SK-N-SH treated with all-trans-retinoic acid at 6 μM for 48 hours (cell line): ENCODE results near the gene OTOR.

Experiments
- ATAC-seq: fragments of 200-7000 bp; cut with Tn5 transposase; 3 replicates; pipeline ENCODE4 v1.9.1; 2020; ENCODE audit warnings: mild to moderate bottlenecking, moderate library complexity
- ARNTL ChIP-seq: fragments of 450-650 bp; formaldehyde crosslinking; IDR thresholded peaks from 2 replicates; pipeline ENCODE4 v1.5.0; 2020; ENCODE audit warnings: low read depth, mild to moderate bottlenecking, moderate library complexity, borderline replicate concordance
- CSDC2 ChIP-seq: fragments of 250-450 bp; sonication (Bioruptor Pico); IDR thresholded peaks from 2 replicates; pipeline ENCODE4 v1.5.0; 2020; ENCODE audit warnings: mild to moderate bottlenecking, moderate library complexity
- ESRRG ChIP-seq: fragments of 250-450 bp; sonication (Bioruptor Pico); IDR thresholded peaks from 2 replicates; pipeline ENCODE4 v1.6.1; 2021; ENCODE audit warnings: mild to moderate bottlenecking
- GLIS3 ChIP-seq: fragments of 250-450 bp; sonication (Bioruptor Pico); IDR thresholded peaks from 2 replicates; pipeline ENCODE4 v1.5.0; 2020; ENCODE audit warnings: mild to moderate bottlenecking, moderate library complexity
- ISL1 ChIP-seq: fragments of 250-450 bp; sonication (Bioruptor Pico); IDR thresholded peaks from 2 replicates; pipeline ENCODE4 v2.1.2; 2022; ENCODE audit warnings: mild to moderate bottlenecking, moderate library complexity
- OSR1 ChIP-seq: fragments of 250-450 bp; sonication (Bioruptor Pico); IDR thresholded peaks from 2 replicates; pipeline ENCODE4 v1.8.0; 2022; ENCODE audit warnings: moderate library complexity, mild to moderate bottlenecking, inconsistent platforms
- POU6F1 ChIP-seq: fragments of 250-450 bp; sonication (Bioruptor Pico); IDR thresholded peaks from 2 replicates; pipeline ENCODE4 v1.8.0; 2021; ENCODE audit warnings: low read depth, mild to moderate bottlenecking, moderate library complexity, borderline replicate concordance
- PPARA ChIP-seq: fragments of 250-450 bp; sonication (Bioruptor Pico); IDR thresholded peaks from 2 replicates; pipeline ENCODE4 v1.5.0; 2020; ENCODE audit warnings: mild to moderate bottlenecking, borderline replicate concordance
- RARB ChIP-seq: fragments of 250-450 bp; sonication (Bioruptor Pico); IDR thresholded peaks from 2 replicates; pipeline ENCODE4 v1.8.0; 2021; ENCODE audit warnings: mild to moderate bottlenecking, moderate library complexity
- SNAI2 ChIP-seq: fragments of 250-450 bp; sonication (Bioruptor Pico); IDR thresholded peaks from 2 replicates; pipeline ENCODE4 v1.5.0; 2020; ENCODE audit warnings: mild to moderate bottlenecking, moderate library complexity
- TCF4 ChIP-seq: fragments of 250-450 bp; sonication (Bioruptor Pico); IDR thresholded peaks from 2 replicates; pipeline ENCODE4 v1.8.0; 2021; ENCODE audit warnings: mild to moderate bottlenecking, moderate library complexity, borderline replicate concordance
- TOX ChIP-seq: fragments of 250-450 bp; sonication (Bioruptor Pico); IDR thresholded peaks from 2 replicates; pipeline ENCODE4 v1.8.0; 2021; ENCODE audit warnings: mild to moderate bottlenecking, moderate library complexity, borderline replicate concordance
- TSHZ2 ChIP-seq: fragments of 250-450 bp; sonication (Bioruptor Pico); IDR thresholded peaks from 2 replicates; pipeline ENCODE4 v1.5.0; 2020; ENCODE audit warnings: mild to moderate bottlenecking, moderate library complexity
- ZFP3 ChIP-seq: fragments of 250-450 bp; sonication (Bioruptor Pico); IDR thresholded peaks from 2 replicates; pipeline ENCODE4 v1.5.0; 2020; ENCODE audit warnings: mild to moderate bottlenecking, moderate library complexity
- ZFP30 ChIP-seq: fragments of 450-650 bp; formaldehyde crosslinking; IDR thresholded peaks from 2 replicates; pipeline ENCODE4 v1.5.0; 2022; ENCODE audit warnings: mild to moderate bottlenecking, moderate library complexity
- ZNF565 ChIP-seq: fragments of 450-650 bp; formaldehyde crosslinking; conservative IDR thresholded peaks from 2 replicates; pipeline ENCODE4 v1.5.0; 2020; ENCODE audit warnings: low read depth, mild to moderate bottlenecking, moderate library complexity
- ZNF70 ChIP-seq: fragments of 450-650 bp; formaldehyde crosslinking; IDR thresholded peaks from 2 replicates; pipeline ENCODE4 v1.5.0; 2020; ENCODE audit warnings: mild to moderate bottlenecking, moderate library complexity
- ZNF8 ChIP-seq: fragments of 450-650 bp; formaldehyde crosslinking; IDR thresholded peaks from 2 replicates; pipeline ENCODE4 v1.5.0; 2020; ENCODE audit warnings: mild to moderate bottlenecking, moderate library complexity
- TF ChIP-seq, protein P1 (sequence below): fragments of 250-450 bp; sonication (Bioruptor Pico); IDR thresholded peaks from 2 replicates; pipeline ENCODE4 v1.5.1; 2020; ENCODE audit warnings: low read depth, mild to moderate bottlenecking, moderate library complexity
- TF ChIP-seq, protein P2 (sequence below): fragments of 250-450 bp; sonication (Bioruptor Pico); IDR thresholded peaks from 2 replicates; pipeline ENCODE4 v1.8.0; 2020; ENCODE audit warnings: mild to moderate bottlenecking, moderate library complexity, borderline replicate concordance

The OTOR gene

DNA sequence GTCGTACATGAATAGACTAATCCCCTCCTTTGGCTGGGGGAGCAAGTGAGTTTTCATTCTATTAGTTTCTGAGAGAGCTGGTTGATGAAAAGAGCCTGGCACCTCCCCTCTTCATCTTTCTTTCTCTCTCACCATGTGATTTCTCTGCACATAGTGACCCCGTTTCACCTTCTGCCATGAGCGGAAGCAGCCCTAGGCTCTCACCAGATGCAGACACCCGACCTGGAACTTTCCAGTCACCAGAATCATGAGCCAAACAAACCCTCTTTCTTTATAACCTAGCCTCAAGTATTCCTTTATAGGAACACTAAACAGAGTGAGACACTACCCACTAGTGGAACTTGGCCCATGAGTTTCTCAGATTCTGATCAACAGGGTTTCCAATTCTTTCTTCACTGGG is 16.4 kb downstream of the OTOR start:
- TF ChIP-seq SNAI2 (CRISPR knock-in tag) (no peak), ARNTL (CRISPR knock-in tag) (no peak), ZFP30 (CRISPR knock-in tag) (no peak), GLIS3 (CRISPR knock-in tag) (no peak), TCF4 (no peak), POU6F1 (CRISPR knock-in tag) (no peak)
- TF ChIP-seq, protein P1, sequence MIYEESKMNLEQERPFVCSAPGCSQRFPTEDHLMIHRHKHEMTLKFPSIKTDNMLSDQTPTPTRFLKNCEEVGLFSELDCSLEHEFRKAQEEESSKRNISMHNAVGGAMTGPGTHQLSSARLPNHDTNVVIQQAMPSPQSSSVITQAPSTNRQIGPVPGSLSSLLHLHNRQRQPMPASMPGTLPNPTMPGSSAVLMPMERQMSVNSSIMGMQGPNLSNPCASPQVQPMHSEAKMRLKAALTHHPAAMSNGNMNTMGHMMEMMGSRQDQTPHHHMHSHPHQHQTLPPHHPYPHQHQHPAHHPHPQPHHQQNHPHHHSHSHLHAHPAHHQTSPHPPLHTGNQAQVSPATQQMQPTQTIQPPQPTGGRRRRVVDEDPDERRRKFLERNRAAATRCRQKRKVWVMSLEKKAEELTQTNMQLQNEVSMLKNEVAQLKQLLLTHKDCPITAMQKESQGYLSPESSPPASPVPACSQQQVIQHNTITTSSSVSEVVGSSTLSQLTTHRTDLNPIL (CRISPR knock-in tag) = no peak
- ATAC-seq = no peak

DNA sequence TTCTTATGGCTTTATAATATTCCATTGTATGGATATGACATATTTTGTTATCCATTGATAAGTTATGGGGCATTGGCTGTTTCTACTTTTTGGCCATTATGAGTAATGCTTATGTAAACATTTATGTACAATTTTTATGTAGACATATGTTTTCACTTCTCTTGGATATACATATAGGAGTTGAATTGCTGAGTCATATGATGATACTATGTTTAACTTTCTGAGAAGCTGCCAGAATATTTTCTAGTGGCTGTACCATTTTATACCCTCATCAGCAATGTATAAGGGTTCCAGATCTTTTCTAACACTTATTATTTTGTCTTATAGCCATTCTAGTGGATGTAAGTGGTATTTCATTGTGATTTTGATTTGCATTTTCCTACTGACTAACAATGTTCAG is 23.1 kb downstream of the OTOR start:
- TF ChIP-seq GLIS3 (CRISPR knock-in tag) = no peak
- ATAC-seq = no peak

GRCh38 chr20:16775961-16776360 is 27.8 kb downstream of the OTOR start:
- TF ChIP-seq, protein P1 (CRISPR knock-in tag) = no peak
- TF ChIP-seq ISL1 (CRISPR knock-in tag) = no peak
- no peak for TF ChIP-seq PPARA (CRISPR knock-in tag)
- no peak for TF ChIP-seq CSDC2 (CRISPR knock-in tag)
- TF ChIP-seq ZNF565 (CRISPR knock-in tag) = no peak
- no peak for TF ChIP-seq ZNF70
- TF ChIP-seq ZNF8 (CRISPR knock-in tag) = no peak
- no peak for TF ChIP-seq TOX (CRISPR knock-in tag)
- TF ChIP-seq ZFP30 (CRISPR knock-in tag) = no peak
- TF ChIP-seq GLIS3 (CRISPR knock-in tag) = no peak
- no peak for TF ChIP-seq SNAI2 (CRISPR knock-in tag)
- TF ChIP-seq, protein P2, sequence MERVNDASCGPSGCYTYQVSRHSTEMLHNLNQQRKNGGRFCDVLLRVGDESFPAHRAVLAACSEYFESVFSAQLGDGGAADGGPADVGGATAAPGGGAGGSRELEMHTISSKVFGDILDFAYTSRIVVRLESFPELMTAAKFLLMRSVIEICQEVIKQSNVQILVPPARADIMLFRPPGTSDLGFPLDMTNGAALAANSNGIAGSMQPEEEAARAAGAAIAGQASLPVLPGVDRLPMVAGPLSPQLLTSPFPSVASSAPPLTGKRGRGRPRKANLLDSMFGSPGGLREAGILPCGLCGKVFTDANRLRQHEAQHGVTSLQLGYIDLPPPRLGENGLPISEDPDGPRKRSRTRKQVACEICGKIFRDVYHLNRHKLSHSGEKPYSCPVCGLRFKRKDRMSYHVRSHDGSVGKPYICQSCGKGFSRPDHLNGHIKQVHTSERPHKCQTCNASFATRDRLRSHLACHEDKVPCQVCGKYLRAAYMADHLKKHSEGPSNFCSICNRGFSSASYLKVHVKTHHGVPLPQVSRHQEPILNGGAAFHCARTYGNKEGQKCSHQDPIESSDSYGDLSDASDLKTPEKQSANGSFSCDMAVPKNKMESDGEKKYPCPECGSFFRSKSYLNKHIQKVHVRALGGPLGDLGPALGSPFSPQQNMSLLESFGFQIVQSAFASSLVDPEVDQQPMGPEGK (CRISPR knock-in tag) = no peak
- no peak for TF ChIP-seq TSHZ2 (CRISPR knock-in tag)
- no peak for TF ChIP-seq ZFP3 (CRISPR knock-in tag)
- TF ChIP-seq ESRRG (CRISPR knock-in tag) = no peak
- TF ChIP-seq RARB = no peak
- ATAC-seq = no peak

DNA sequence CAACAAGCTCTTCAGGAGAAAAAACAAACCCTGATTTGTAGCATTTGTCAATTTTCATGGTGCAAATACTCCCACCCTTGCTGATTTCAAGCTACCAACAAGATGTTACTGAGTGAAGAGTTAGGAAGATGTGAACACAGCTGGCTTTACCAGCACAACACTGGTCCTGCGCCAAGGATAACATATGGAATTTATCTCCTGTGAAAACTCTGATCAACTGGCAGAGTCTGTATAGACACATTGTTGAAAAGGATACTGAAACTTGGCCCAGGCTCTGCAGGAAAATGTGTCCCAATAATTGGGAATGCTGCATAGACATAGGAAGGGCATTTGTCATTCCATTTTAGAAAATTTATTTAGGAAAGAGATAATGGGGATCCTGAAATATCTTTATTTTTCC is 29.0 kb downstream of the OTOR start:
- ATAC-seq = no peak
- TF ChIP-seq OSR1 (CRISPR knock-in tag) (no peak), ARNTL (CRISPR knock-in tag) (no peak), PPARA (CRISPR knock-in tag) (no peak), RARB (no peak), ISL1 (CRISPR knock-in tag) (no peak), SNAI2 (CRISPR knock-in tag) (no peak), ZFP30 (CRISPR knock-in tag) (no peak), POU6F1 (CRISPR knock-in tag) (no peak), TOX (CRISPR knock-in tag) (no peak), ZNF565 (CRISPR knock-in tag) (no peak), CSDC2 (CRISPR knock-in tag) (no peak)
- TF ChIP-seq, protein P2 (CRISPR knock-in tag) = no peak
